MM.1S (cell line): ENCODE results near the gene MMP15.
"Not testable (repeated sequence)": the region's sequence is repeated elsewhere in the genome, so short reads cannot be mapped to it uniquely, and the experiment has no call there.

Experiments
- DNase-seq: peaks from one replicate; pipeline ENCODE4 v3.0.0-alpha.2; 2015
- H2AFZ ChIP-seq: fragments of 300-600 bp; sonication (generic); 2 replicates; pipeline ENCODE4 v1.6.0; 2016; ENCODE audit warnings: antibody characterized with exemption, low read length
- H3F3A ChIP-seq: fragments of 300-600 bp; sonication (generic); 2 replicates; pipeline ENCODE4 v1.6.1; 2016; ENCODE audit warnings: mild to moderate bottlenecking, antibody characterized with exemption, low read length, moderate library complexity, mixed read lengths; ENCODE audit not compliant: insufficient read depth
- H3K27ac ChIP-seq: fragments of 300-600 bp; sonication (generic); 2 replicates; pipeline ENCODE4 v1.5.1; 2016; ENCODE audit warnings: mild to moderate bottlenecking, low read length
- H3K27me3 ChIP-seq: fragments of 300-600 bp; sonication (generic); replicated peaks from 2 replicates; pipeline ENCODE4 v1.6.0; 2016; ENCODE audit warnings: low read length; ENCODE audit not compliant: insufficient read depth
- H3K36me3 ChIP-seq: fragments of 300-600 bp; sonication (generic); replicated peaks from 2 replicates; pipeline ENCODE4 v1.6.1; 2016; ENCODE audit warnings: mild to moderate bottlenecking, low read length, mixed read lengths; ENCODE audit not compliant: insufficient read depth
- H3K4me1 ChIP-seq: fragments of 300-600 bp; sonication (generic); 2 replicates; pipeline ENCODE4 v1.6.1; 2016; ENCODE audit warnings: low read length, mixed read lengths
- H3K4me2 ChIP-seq: fragments of 300-600 bp; sonication (generic); 2 replicates; pipeline ENCODE4 v1.6.0; 2016; ENCODE audit warnings: low read depth, low read length
- H3K4me3 ChIP-seq: fragments of 300-600 bp; sonication (generic); 2 replicates; pipeline ENCODE4 v1.5.1; 2016; ENCODE audit warnings: low read length, mixed read lengths
- H3K79me2 ChIP-seq: fragments of 300-600 bp; sonication (generic); 2 replicates; pipeline ENCODE4 v1.6.1; 2016; ENCODE audit warnings: mixed run types, low read length, mixed read lengths
- H3K9ac ChIP-seq: fragments of 300-600 bp; sonication (generic); 2 replicates; pipeline ENCODE4 v1.6.1; 2016; ENCODE audit warnings: low read length, mixed read lengths
- H3K9me2 ChIP-seq: fragments of 300-600 bp; sonication (generic); replicated peaks from 2 replicates; pipeline ENCODE4 v1.6.1; 2016; ENCODE audit warnings: mild to moderate bottlenecking, low read length, mixed read lengths; ENCODE audit not compliant: insufficient read depth
- H3K9me3 ChIP-seq: fragments of 300-600 bp; sonication (generic); replicated peaks from 2 replicates; pipeline ENCODE4 v1.6.1; 2016; ENCODE audit warnings: mild to moderate bottlenecking, low read length, mixed read lengths; ENCODE audit not compliant: insufficient read depth
- H4K20me1 ChIP-seq: fragments of 300-600 bp; sonication (generic); 2 replicates; pipeline ENCODE4 v1.6.1; 2016; ENCODE audit warnings: mild to moderate bottlenecking, low read length, moderate library complexity, mixed read lengths; ENCODE audit not compliant: insufficient read depth
- EZH2 ChIP-seq: fragments of 300-600 bp; sonication (generic); optimal IDR thresholded peaks from 2 replicates; pipeline ENCODE3; 2017; ENCODE audit warnings: low read depth, mild to moderate bottlenecking, antibody characterized with exemption, low read length, mixed read lengths
- EZH2phosphoT487 ChIP-seq: fragments of 300-600 bp; sonication (generic); IDR thresholded peaks from 2 replicates; pipeline ENCODE4 v1.6.1; 2018; ENCODE audit warnings: antibody characterized with exemption, low read length
- TF ChIP-seq, protein P1 (sequence below): fragments of 300-600 bp; sonication (generic); IDR thresholded peaks from 2 replicates; pipeline ENCODE4 v1.5.1; 2016; ENCODE audit warnings: antibody characterized with exemption, low read length, mixed read lengths

The MMP15 gene

DNA sequence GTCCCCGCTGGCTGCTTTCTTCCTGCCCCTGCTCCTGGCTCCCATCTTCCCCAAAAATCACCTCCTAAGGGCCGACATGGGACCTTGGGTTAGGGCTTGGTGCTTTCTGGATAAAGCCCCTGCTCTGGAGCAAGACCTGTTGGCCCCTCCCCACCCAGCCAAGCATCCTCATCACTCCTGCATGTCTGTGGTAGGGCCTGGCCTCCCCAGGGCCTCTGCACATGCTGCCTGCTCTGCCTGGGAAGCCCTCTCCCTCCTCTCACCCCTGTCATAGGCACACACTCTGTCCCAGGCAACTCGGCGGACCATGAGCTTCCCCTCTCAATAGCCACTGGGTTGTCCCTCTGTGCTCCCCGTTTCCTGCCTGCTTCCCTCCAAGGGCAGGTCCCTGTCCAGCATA, 68.5 kb downstream of the MMP15 start:
- no peak for TF ChIP-seq EZH2
- no peak for TF ChIP-seq EZH2phosphoT487
- TF ChIP-seq, protein P1, sequence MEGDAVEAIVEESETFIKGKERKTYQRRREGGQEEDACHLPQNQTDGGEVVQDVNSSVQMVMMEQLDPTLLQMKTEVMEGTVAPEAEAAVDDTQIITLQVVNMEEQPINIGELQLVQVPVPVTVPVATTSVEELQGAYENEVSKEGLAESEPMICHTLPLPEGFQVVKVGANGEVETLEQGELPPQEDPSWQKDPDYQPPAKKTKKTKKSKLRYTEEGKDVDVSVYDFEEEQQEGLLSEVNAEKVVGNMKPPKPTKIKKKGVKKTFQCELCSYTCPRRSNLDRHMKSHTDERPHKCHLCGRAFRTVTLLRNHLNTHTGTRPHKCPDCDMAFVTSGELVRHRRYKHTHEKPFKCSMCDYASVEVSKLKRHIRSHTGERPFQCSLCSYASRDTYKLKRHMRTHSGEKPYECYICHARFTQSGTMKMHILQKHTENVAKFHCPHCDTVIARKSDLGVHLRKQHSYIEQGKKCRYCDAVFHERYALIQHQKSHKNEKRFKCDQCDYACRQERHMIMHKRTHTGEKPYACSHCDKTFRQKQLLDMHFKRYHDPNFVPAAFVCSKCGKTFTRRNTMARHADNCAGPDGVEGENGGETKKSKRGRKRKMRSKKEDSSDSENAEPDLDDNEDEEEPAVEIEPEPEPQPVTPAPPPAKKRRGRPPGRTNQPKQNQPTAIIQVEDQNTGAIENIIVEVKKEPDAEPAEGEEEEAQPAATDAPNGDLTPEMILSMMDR = no peak
- no peaks in the 10 kb centered on the region for H3K79me2 ChIP-seq
- no peaks in the 10 kb centered on the region for H4K20me1 ChIP-seq

DNA sequence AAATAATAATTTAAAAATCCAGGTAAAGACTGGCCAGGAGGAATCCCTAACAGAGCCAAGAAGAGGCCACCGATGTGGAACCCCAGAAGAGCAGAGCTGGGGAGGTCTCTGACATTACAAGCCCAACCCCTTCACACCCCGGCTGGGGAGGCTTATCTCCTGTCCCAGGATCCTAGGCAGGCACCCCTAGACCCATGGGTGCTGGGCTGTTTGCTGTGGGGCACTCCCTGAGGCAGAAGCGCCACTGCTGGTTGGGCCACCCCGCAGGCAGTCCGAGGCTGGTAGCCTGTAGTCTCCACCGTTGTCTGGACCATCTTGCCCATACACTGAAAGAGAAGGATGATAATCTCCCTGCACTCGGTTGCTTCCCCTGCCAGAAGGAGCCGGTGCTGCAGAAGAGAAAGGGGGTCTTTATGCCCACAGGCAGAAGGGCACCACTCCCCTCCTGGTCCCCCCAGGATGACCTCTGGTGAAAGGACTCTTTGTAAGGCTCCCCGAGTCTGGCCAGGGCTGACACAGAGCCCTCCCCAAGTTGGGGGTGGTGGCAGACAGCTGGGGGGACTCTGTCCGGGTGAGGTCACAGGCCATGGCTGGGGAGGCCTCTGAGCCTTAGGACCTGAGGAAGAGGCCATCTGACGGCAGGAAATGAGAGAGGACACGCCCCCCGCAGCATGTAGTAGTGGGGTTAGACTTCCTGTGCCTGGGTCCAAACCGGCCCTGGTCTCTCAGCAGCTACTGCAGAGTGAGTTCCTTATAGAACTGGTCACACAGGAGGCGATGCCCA, 69.4 kb downstream of the MMP15 start:
- no peaks in the 10 kb centered on the region for H3K9me3 ChIP-seq
- H3K27me3 ChIP-seq = no peaks in the 10 kb centered on the region; the same call in 1 of the 2 replicates
- H3K9ac ChIP-seq = no peak overlapping the region
- no peaks in the 10 kb centered on the region for H3K36me3 ChIP-seq
- no peaks in the 10 kb centered on the region for H3K4me1 ChIP-seq
- H3K27ac ChIP-seq = no peak overlapping the region
- no peak overlapping the region for H2AFZ ChIP-seq
- H4K20me1 ChIP-seq = no peaks in the 10 kb centered on the region
- DNase-seq = no peak
- TF ChIP-seq EZH2 = no peak
- H3K79me2 ChIP-seq = no peaks in the 10 kb centered on the region
- H3F3A ChIP-seq = no peaks in the 10 kb centered on the region
- no peaks in the 10 kb centered on the region for H3K9me2 ChIP-seq
- H3K4me3 ChIP-seq = no peak overlapping the region
- H3K4me2 ChIP-seq = no peak overlapping the region

More for the DNA sequence above, 68.5 kb downstream of the MMP15 start:
- H3K4me2 ChIP-seq = no peak overlapping the region
- H3F3A ChIP-seq = no peaks in the 10 kb centered on the region
- H3K9me3 ChIP-seq = no peaks in the 10 kb centered on the region
- H3K4me1 ChIP-seq = no peaks in the 10 kb centered on the region
- no peak for DNase-seq
- no peaks in the 10 kb centered on the region; the same call in 1 of the 2 replicates for H3K27me3 ChIP-seq
- no peak overlapping the region for H3K4me3 ChIP-seq
- no peak overlapping the region for H2AFZ ChIP-seq
- H3K9me2 ChIP-seq = no peaks in the 10 kb centered on the region
- no peak overlapping the region for H3K27ac ChIP-seq
- H3K9ac ChIP-seq = no peak overlapping the region
- H3K36me3 ChIP-seq = no peaks in the 10 kb centered on the region

DNA sequence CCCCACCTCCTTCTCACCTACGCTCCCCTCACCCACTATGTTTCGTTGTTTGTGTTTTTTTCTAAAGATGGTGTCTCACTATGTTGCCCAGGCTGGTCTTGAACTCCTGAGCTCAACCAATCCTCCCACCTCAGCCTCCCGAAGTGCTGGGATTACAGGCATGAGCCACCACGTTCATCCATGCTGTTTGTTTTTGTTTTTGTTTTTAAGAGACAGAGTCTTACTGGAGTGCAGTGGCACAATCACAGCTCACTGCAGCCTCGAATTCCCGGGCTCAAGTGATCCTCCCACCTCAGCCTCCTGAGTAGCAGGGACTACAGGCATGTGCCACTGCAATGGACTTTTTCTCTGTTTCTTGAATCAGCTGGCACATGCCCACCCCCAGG, 70.0 kb downstream of the MMP15 start:
- not testable (repeated sequence) for H3K9me3 ChIP-seq, H3K36me3 ChIP-seq, H3K4me2 ChIP-seq, H4K20me1 ChIP-seq, H3K4me1 ChIP-seq, DNase-seq, H3K4me3 ChIP-seq, H3K9me2 ChIP-seq, H3K9ac ChIP-seq, H3K27me3 ChIP-seq, H3F3A ChIP-seq, H3K27ac ChIP-seq, H3K79me2 ChIP-seq, H2AFZ ChIP-seq

DNA sequence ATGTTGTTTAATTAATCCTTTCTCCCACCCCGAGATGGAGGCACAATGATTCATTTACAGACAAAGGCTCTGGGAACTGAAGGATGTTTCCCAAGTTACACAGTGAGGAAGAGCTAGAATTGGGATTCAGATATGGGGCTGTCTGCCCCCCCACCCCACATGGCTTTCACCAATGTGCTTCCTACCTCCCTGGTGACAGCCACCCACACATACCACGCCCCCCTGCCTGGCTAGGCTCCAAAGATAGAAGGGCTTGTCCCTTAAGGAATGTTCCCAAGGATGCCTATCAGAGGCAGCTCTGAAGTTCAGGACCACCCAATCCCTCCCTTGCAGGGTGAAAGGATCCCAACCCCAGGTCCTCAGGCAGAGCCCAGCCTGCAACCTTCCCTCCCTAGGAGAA, 70.7 kb downstream of the MMP15 start:
- no peak for DNase-seq
- no peaks in the 10 kb centered on the region for H4K20me1 ChIP-seq
- H3K27ac ChIP-seq = no peak overlapping the region
- no peaks in the 10 kb centered on the region for H3F3A ChIP-seq
- no peaks in the 10 kb centered on the region for H3K9me3 ChIP-seq
- H3K79me2 ChIP-seq = no peaks in the 10 kb centered on the region
- TF ChIP-seq, protein P1 = no peak
- TF ChIP-seq EZH2 = no peak
- TF ChIP-seq EZH2phosphoT487 = no peak
- H3K4me2 ChIP-seq = no peak overlapping the region
- H2AFZ ChIP-seq = no peak overlapping the region
- no peak overlapping the region for H3K9ac ChIP-seq
- H3K4me1 ChIP-seq = no peaks in the 10 kb centered on the region
- no peaks in the 10 kb centered on the region for H3K36me3 ChIP-seq
- no peaks in the 10 kb centered on the region for H3K9me2 ChIP-seq
- no peaks in the 10 kb centered on the region; the same call in 1 of the 2 replicates for H3K27me3 ChIP-seq
- H3K4me3 ChIP-seq = no peak overlapping the region
